Endothelial cell of umbilical vein (primary cell): Measurements from ENCODE around the gene H3-3A. TPM values are rescaled to one million over a fixed set of nuclear protein-coding genes. Genes with fewer than 3 reads are reported as not detected.

Experiments
- polyA plus RNA-seq, 4 experiments: library from polyadenylated mRNA; depleted of rRNA in 3 of 4; stranded (reverse) in 3 of 4; unstranded in 1 of 4; fragments of >200 nt; gene quantifications; 2 replicates each; pipeline versions ENCODE4 v1.2.1 to v1.2.3, GENCODE V29; 2011 to 2012; ENCODE audit warnings: missing spikeins in 1 of 4
- total RNA-seq: library from RNA; stranded (reverse); gene quantifications from 2 replicates; pipeline ENCODE4 v1.2.3, GENCODE V29; 2021

H3-3A gene
- total and polyA plus RNA-seq, 2 donors (not counting 3 experiments of a cell fraction or from before 2014, with no cell fraction given): 426 to 477 TPM

Other genes starting within 250 kb of the H3-3A start
- gene TMEM63A, start 180.3 kb upstream of the H3-3A start, total RNA-seq: 40.8 and 41.4 TPM in 2 replicates
- gene TMEM63A, start 180.3 kb upstream of the H3-3A start, polyA plus RNA-seq: 28.7 and 32.2 TPM in 2 replicates
- not detected in 2 replicates for gene LEFTY1, start 173.6 kb upstream of the H3-3A start, total RNA-seq
- gene LEFTY1, start 173.6 kb upstream of the H3-3A start, polyA plus RNA-seq: not detected in 2 replicates
- 60.4 and 64.6 TPM in 2 replicates for gene PYCR2, start 138.5 kb upstream of the H3-3A start, total RNA-seq
- 63.2 and 65.1 TPM in 2 replicates for gene PYCR2, start 138.5 kb upstream of the H3-3A start, polyA plus RNA-seq
- not detected in 2 replicates for gene LEFTY2, start 121.5 kb upstream of the H3-3A start, total RNA-seq
- gene LEFTY2, start 121.5 kb upstream of the H3-3A start, polyA plus RNA-seq: 0.03 and 0.06 TPM in 2 replicates
- gene SDE2, start 63.4 kb upstream of the H3-3A start, total RNA-seq: 15.9 and 16.1 TPM in 2 replicates
- gene SDE2, start 63.4 kb upstream of the H3-3A start, polyA plus RNA-seq: 8.3 and 11.9 TPM in 2 replicates
- gene ACBD3, start 124.0 kb downstream of the H3-3A start, total RNA-seq: 36.4 and 37.0 TPM in 2 replicates
- 11.6 and 12.3 TPM in 2 replicates for gene ACBD3, start 124.0 kb downstream of the H3-3A start, polyA plus RNA-seq
- 1.2 TPM in 2 replicates for gene MIXL1, start 160.9 kb downstream of the H3-3A start, total RNA-seq
- 0.58 and 0.75 TPM in 2 replicates for gene MIXL1, start 160.9 kb downstream of the H3-3A start, polyA plus RNA-seq
- gene LIN9, start 246.4 kb downstream of the H3-3A start, total RNA-seq: 7.6 and 9.4 TPM in 2 replicates
- gene LIN9, start 246.4 kb downstream of the H3-3A start, polyA plus RNA-seq: 2.0 and 2.5 TPM in 2 replicates